GM12878 (cell line): ENCODE measurements around the gene CCDC150.

ENCODE experiments used
- BCL11A ChIP-seq: IDR thresholded peaks from 2 replicates; pipeline ENCODE4 v1.6.1; 2011; ENCODE audit warnings: low read depth, low read length
- CREM ChIP-seq: IDR thresholded peaks from 2 replicates; pipeline ENCODE4 v1.6.1; 2014; ENCODE audit warnings: antibody characterized with exemption, low read depth
- EP300 ChIP-seq, 2 experiments: fragments of 150-350 bp in 1 of 2; IDR thresholded peaks; 2 replicates each; pipeline ENCODE4 v1.6.1; 2011 to 2012; ENCODE audit warnings: low read depth in 2 of 2, low read length in 2 of 2, borderline replicate concordance in 1 of 2, improper control_type of control experiment in 1 of 2, inconsistent platforms in 1 of 2; ENCODE audit not compliant: control insufficient read depth in 1 of 2
- KAT2A ChIP-seq: conservative IDR thresholded peaks from 2 replicates; pipeline ENCODE4 v1.6.1; 2011; ENCODE audit warnings: low read depth, low read length; ENCODE audit not compliant: control insufficient read depth
- NBN ChIP-seq: fragments of 450-650 bp; IDR thresholded peaks from 2 replicates; pipeline ENCODE4 v1.6.1; 2016
- NFIC ChIP-seq: IDR thresholded peaks from 2 replicates; pipeline ENCODE4 v1.6.1; 2012; ENCODE audit warnings: low read depth, mild to moderate bottlenecking, inconsistent platforms, low read length, moderate library complexity
- POLR2A ChIP-seq: IDR thresholded peaks from 2 replicates; pipeline ENCODE4 v1.6.1; 2011; ENCODE audit warnings: low read depth, mild to moderate bottlenecking, low read length
- POLR2AphosphoS5 ChIP-seq: IDR thresholded peaks from 2 replicates; pipeline ENCODE4 v1.6.1; 2011; ENCODE audit warnings: mild to moderate bottlenecking, low read length, inconsistent platforms
- SPI1 ChIP-seq: IDR thresholded peaks from 2 replicates; pipeline ENCODE4 v1.6.1; 2011; ENCODE audit warnings: low read depth, mild to moderate bottlenecking, low read length, moderate library complexity, borderline replicate concordance; ENCODE audit not compliant: insufficient read depth
- TARDBP ChIP-seq: IDR thresholded peaks from 2 replicates; pipeline ENCODE4 v1.6.1; 2016; ENCODE audit warnings: borderline replicate concordance
- TBL1XR1 ChIP-seq: IDR thresholded peaks from 2 replicates; pipeline ENCODE4 v1.6.1; 2012; ENCODE audit warnings: low read depth, low read length, improper control_type of control experiment
- TCF12 ChIP-seq: IDR thresholded peaks from 2 replicates; pipeline ENCODE4 v1.6.1; 2011; ENCODE audit warnings: low read depth, mild to moderate bottlenecking, low read length
- TCF3 ChIP-seq: IDR thresholded peaks from 2 replicates; pipeline ENCODE4 v1.6.1; 2012; ENCODE audit warnings: low read depth, mild to moderate bottlenecking, low read length, borderline replicate concordance; ENCODE audit not compliant: insufficient read depth
- TF ChIP-seq, protein P1 (sequence below), 3 experiments: IDR thresholded peaks in 2 of 3; conservative IDR thresholded peaks in 1 of 3; 2 replicates each; pipeline ENCODE4 v1.5.1; 2011; ENCODE audit warnings: low read depth in 3 of 3, low read length in 3 of 3, mild to moderate bottlenecking in 3 of 3, control low read depth in 2 of 3, moderate library complexity in 2 of 3, inconsistent platforms in 1 of 3, mixed read lengths in 1 of 3; ENCODE audit not compliant: control insufficient read depth in 2 of 3, insufficient read depth in 1 of 3; ENCODE audit errors: extremely low read depth in 1 of 3

DNA sequence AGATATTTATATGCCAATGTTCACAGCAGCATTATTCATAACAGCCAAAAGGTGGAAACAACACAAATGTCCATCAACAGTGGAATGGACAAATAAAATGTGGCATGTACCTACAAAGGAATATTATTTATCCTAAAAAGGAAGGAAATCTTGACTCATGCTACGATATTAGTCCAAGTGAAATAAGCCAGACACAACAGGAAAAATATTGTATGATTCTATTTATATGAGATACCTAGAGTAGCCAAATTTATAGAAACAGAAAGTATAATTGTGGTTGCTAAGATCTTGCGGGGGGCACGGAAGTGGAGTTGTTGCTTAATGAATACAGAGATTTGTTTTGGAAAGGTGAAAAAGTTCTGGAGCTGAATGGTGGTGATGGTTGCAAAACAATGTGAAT, 33.0 kb upstream of the CCDC150 start:
- TF ChIP-seq, protein P1, sequence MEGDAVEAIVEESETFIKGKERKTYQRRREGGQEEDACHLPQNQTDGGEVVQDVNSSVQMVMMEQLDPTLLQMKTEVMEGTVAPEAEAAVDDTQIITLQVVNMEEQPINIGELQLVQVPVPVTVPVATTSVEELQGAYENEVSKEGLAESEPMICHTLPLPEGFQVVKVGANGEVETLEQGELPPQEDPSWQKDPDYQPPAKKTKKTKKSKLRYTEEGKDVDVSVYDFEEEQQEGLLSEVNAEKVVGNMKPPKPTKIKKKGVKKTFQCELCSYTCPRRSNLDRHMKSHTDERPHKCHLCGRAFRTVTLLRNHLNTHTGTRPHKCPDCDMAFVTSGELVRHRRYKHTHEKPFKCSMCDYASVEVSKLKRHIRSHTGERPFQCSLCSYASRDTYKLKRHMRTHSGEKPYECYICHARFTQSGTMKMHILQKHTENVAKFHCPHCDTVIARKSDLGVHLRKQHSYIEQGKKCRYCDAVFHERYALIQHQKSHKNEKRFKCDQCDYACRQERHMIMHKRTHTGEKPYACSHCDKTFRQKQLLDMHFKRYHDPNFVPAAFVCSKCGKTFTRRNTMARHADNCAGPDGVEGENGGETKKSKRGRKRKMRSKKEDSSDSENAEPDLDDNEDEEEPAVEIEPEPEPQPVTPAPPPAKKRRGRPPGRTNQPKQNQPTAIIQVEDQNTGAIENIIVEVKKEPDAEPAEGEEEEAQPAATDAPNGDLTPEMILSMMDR (IDR thresholded peaks at IDR 0.05 in 2 of 3, conservative IDR thresholded peaks at IDR 0.05 in 1 of 3; ENCODE audit: control insufficient read depth in 2 of 3, extremely low read depth in 1 of 3, insufficient read depth in 1 of 3, low read depth in 3 of 3, low read length in 3 of 3): no peak
- no peak for TF ChIP-seq SPI1
- TF ChIP-seq BCL11A: no peak
- TF ChIP-seq NBN: no peak
- no peak for TF ChIP-seq TBL1XR1
- TF ChIP-seq POLR2AphosphoS5: no peak
- no peak for TF ChIP-seq KAT2A
- no peak for TF ChIP-seq EP300 (IDR thresholded peaks at IDR 0.05; ENCODE audit: borderline replicate concordance in 1 of 2, control insufficient read depth in 1 of 2, low read depth in 2 of 2, low read length in 2 of 2)
- TF ChIP-seq NFIC: no peak
- TF ChIP-seq TARDBP: no peak
- TF ChIP-seq POLR2A: no peak
- TF ChIP-seq CREM: no peak
- no peak for TF ChIP-seq TCF12
- no peak for TF ChIP-seq TCF3
